Right lobe of liver (tissue), 4 donors: Measurements from ENCODE around the gene TMEFF2.

Experiments
- POLR2A ChIP-seq: fragments of 450-650 bp; IDR thresholded peaks from one replicate; pipeline ENCODE4 v1.6.1; 2017; ENCODE audit warnings: antibody characterized with exemption, mild to moderate bottlenecking
- TF ChIP-seq, protein P1 (sequence below), 4 donors: fragments of 200-600 bp in 3 of 4; fragments of 450-650 bp in 1 of 4; IDR thresholded peaks; one replicate each; pipeline versions ENCODE4 v1.5.1 to v1.8.0; 2016 to 2022; ENCODE audit warnings: antibody characterized with exemption in 4 of 4, mild to moderate bottlenecking in 2 of 4
- donor health status: DM: no; HTN: no; CAD: no.
- donor health status: DM: no; HTN: no; CAD: no.
- donor health status: DM: no; HTN: yes; CAD: no.

DNA sequence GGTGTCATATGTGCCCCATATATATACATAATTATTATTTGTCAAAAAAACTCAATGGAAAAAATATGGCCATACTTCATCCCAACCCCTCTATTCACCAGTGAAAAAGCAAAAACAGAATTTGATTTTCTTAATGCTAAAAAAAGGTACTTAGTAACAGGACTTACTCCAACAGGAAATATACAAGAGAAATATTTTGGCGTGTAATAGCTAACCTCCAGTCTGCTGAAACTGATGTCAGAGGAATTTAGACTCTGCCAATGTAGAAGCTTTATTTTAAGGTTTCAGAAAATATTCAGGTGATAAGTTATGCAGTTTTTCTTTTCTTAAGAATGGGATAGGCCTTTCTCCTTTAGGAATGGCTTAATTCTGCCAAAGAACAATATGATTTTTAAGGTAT lies 72.6 kb downstream of the TMEFF2 start:
- TF ChIP-seq, protein P1, sequence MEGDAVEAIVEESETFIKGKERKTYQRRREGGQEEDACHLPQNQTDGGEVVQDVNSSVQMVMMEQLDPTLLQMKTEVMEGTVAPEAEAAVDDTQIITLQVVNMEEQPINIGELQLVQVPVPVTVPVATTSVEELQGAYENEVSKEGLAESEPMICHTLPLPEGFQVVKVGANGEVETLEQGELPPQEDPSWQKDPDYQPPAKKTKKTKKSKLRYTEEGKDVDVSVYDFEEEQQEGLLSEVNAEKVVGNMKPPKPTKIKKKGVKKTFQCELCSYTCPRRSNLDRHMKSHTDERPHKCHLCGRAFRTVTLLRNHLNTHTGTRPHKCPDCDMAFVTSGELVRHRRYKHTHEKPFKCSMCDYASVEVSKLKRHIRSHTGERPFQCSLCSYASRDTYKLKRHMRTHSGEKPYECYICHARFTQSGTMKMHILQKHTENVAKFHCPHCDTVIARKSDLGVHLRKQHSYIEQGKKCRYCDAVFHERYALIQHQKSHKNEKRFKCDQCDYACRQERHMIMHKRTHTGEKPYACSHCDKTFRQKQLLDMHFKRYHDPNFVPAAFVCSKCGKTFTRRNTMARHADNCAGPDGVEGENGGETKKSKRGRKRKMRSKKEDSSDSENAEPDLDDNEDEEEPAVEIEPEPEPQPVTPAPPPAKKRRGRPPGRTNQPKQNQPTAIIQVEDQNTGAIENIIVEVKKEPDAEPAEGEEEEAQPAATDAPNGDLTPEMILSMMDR (IDR thresholded peaks at IDR 0.05), result no peak
- TF ChIP-seq POLR2A, result no peak
